Left renal pelvis (tissue), 4 donors: Measurements from ENCODE around the gene PNLIPRP2. TPM values are rescaled to one million over a fixed set of nuclear protein-coding genes. Genes with fewer than 3 reads are reported as not detected.

Experiments
- DNase-seq, 4 donors: peaks; one replicate each; pipeline ENCODE4 v3.0.0-alpha.2; 2013; ENCODE audit warnings: low read depth in 4 of 4, low spot score in 3 of 4
- polyA plus RNA-seq, 4 donors: library from polyadenylated mRNA; unstranded; fragments of 120-200 nt; gene quantifications; one replicate each; pipeline ENCODE4 v1.2.1, GENCODE V29; 2013; ENCODE audit not compliant: insufficient read length in 4 of 4

PNLIPRP2 gene
- under 1 TPM in 1 of 4 donors, not detected in 3; 0.39 TPM for polyA plus RNA-seq

GRCh38 chr10:116620423-116621400 is at the start of gene PNLIPRP2:
TSS of gene PNLIPRP2 (plus strand) at chr10:116620953.
- DNase-seq, result no peak

- no peak for DNase-seq
These were observed 46.0 kb upstream of the PNLIPRP2 start for GRCh38 chr10:116574797-116575196.

GRCh38 chr10:116587878-116588591 is 32.7 kb upstream of the PNLIPRP2 start:
- DNase-seq, result no peak

GRCh38 chr10:116588995-116589394 is 31.8 kb upstream of the PNLIPRP2 start:
- DNase-seq, result no peak

GRCh38 chr10:116589926-116590325 is 30.8 kb upstream of the PNLIPRP2 start:
- DNase-seq, result no peak

- DNase-seq, result no peak
These were observed 29.9 kb upstream of the PNLIPRP2 start, which contains the start of gene PNLIPRP1 for GRCh38 chr10:116590590-116591444. TSS of gene PNLIPRP1 (plus strand) at chr10:116590959. CDS start at chr10:116591130, 171 bp downstream.

GRCh38 chr10:116593139-116593740 is 27.5 kb upstream of the PNLIPRP2 start:
- DNase-seq, result no peak

GRCh38 chr10:116594525-116595035 is 26.2 kb upstream of the PNLIPRP2 start:
- DNase-seq, result no peak

GRCh38 chr10:116596062-116596461 is 24.7 kb upstream of the PNLIPRP2 start:
- no peak for DNase-seq

GRCh38 chr10:116597543-116597942 is 23.2 kb upstream of the PNLIPRP2 start:
- DNase-seq, result no peak

GRCh38 chr10:116598329-116598728 is 22.4 kb upstream of the PNLIPRP2 start:
- no peak for DNase-seq

GRCh38 chr10:116599991-116600390 is 20.8 kb upstream of the PNLIPRP2 start:
- no peak for DNase-seq

GRCh38 chr10:116602648-116603400 is 17.9 kb upstream of the PNLIPRP2 start:
- no peak for DNase-seq

GRCh38 chr10:116606061-116606483 is 14.7 kb upstream of the PNLIPRP2 start:
- DNase-seq, result no peak

GRCh38 chr10:116607336-116607735 is 13.4 kb upstream of the PNLIPRP2 start:
- no peak for DNase-seq

GRCh38 chr10:116608686-116609594 is 11.8 kb upstream of the PNLIPRP2 start:
- DNase-seq, result no peak

GRCh38 chr10:116610443-116611152 is 10.2 kb upstream of the PNLIPRP2 start:
- DNase-seq, result no peak
